CD14-positive monocyte (primary cell): ENCODE data around the gene CLUH. TPM values are rescaled to one million over a fixed set of nuclear protein-coding genes. Genes with fewer than 3 reads are reported as not detected.

Experiments
- DNase-seq, 3 donors: peaks; one replicate each; pipeline ENCODE4 v3.0.0-alpha.2; 2011 to 2022
- H2AFZ ChIP-seq: 2 replicates; pipeline ENCODE4 v1.6.0; 2012; ENCODE audit warnings: mild to moderate bottlenecking, low read depth, low read length, inconsistent platforms; ENCODE audit not compliant: insufficient read depth, poor library complexity, severe bottlenecking
- H3K27ac ChIP-seq, 2 donors: 1 replicate in 1 of 2; 2 replicates in 1 of 2; pipeline ENCODE4 v1.5.1; 2012 to 2013; ENCODE audit warnings: low read length in 2 of 2, control low read depth in 1 of 2, inconsistent platforms in 1 of 2, low read depth in 1 of 2, mild to moderate bottlenecking in 1 of 2
- H3K27me3 ChIP-seq, 2 donors: one replicate each; pipeline versions ENCODE4 v1.6.0 to v1.6.1; 2011 to 2013; ENCODE audit warnings: low read length in 2 of 2; ENCODE audit not compliant: control insufficient read depth in 2 of 2, insufficient read depth in 2 of 2
- H3K36me3 ChIP-seq, 2 donors: replicated peaks in 1 of 2; 1 replicate in 1 of 2; 2 replicates in 1 of 2; pipeline versions ENCODE4 v1.5.1 to v1.6.1; 2012 to 2013; ENCODE audit warnings: low read length in 2 of 2, control low read depth in 1 of 2, inconsistent platforms in 1 of 2, mild to moderate bottlenecking in 1 of 2; ENCODE audit not compliant: insufficient read depth in 2 of 2, control insufficient read depth in 1 of 2
- H3K4me1 ChIP-seq, 2 donors: 1 replicate in 1 of 2; 2 replicates in 1 of 2; pipeline versions ENCODE4 v1.5.1 to v1.6.1; 2012 to 2013; ENCODE audit warnings: low read length in 2 of 2, control low read depth in 1 of 2, inconsistent platforms in 1 of 2, mild to moderate bottlenecking in 1 of 2, moderate library complexity in 1 of 2; ENCODE audit not compliant: insufficient read depth in 2 of 2, control insufficient read depth in 1 of 2
- H3K4me2 ChIP-seq: replicated peaks from 2 replicates; pipeline ENCODE3; 2012; ENCODE audit warnings: low read length, moderate library complexity, mild to moderate bottlenecking; ENCODE audit not compliant: poor library complexity, severe bottlenecking; ENCODE audit errors: extremely low read depth
- H3K4me3 ChIP-seq, 3 experiments: fragments of 200-600 bp in 1 of 3; sonication (generic) in 1 of 3; replicated peaks in 1 of 3; 1 replicate in 2 of 3; 2 replicates in 1 of 3; pipeline ENCODE4 v1.5.1; 2011 to 2013; ENCODE audit warnings: low read length in 3 of 3, mild to moderate bottlenecking in 3 of 3, control low read depth in 2 of 3, low read depth in 2 of 3, inconsistent platforms in 1 of 3, moderate library complexity in 1 of 3
- H3K79me2 ChIP-seq: 2 replicates; pipeline ENCODE4 v1.6.0; 2012; ENCODE audit warnings: mild to moderate bottlenecking, control low read depth, inconsistent platforms, low read length, moderate library complexity; ENCODE audit not compliant: insufficient read depth
- H3K9ac ChIP-seq: 2 replicates; pipeline ENCODE4 v1.6.0; 2017; ENCODE audit warnings: low read length, mild to moderate bottlenecking; ENCODE audit not compliant: insufficient read depth, poor library complexity, severe bottlenecking
- H3K9me3 ChIP-seq, 2 donors: replicated peaks in 1 of 2; 1 replicate in 1 of 2; 2 replicates in 1 of 2; pipeline versions ENCODE4 v1.5.1 to v1.6.1; 2012 to 2013; ENCODE audit warnings: low read length in 2 of 2, control low read depth in 1 of 2; ENCODE audit not compliant: control insufficient read depth in 1 of 2, insufficient read depth in 1 of 2
- H4K20me1 ChIP-seq: 2 replicates; pipeline ENCODE4 v1.6.0; 2012; ENCODE audit warnings: mild to moderate bottlenecking, low read length, control low read depth, moderate library complexity; ENCODE audit not compliant: insufficient read depth
- H3K27ac Mint-ChIP-seq, 7 donors: one replicate each; pipeline ENCODE4 v1.8.0; 2020; ENCODE audit warnings: mild to moderate bottlenecking in 7 of 7, mixed read lengths in 7 of 7, moderate library complexity in 6 of 7, inconsistent platforms in 2 of 7
- H3K27me3 Mint-ChIP-seq, 3 donors: one replicate each; pipeline ENCODE4 v1.8.0; 2021 to 2022; ENCODE audit warnings: low read depth in 3 of 3, mild to moderate bottlenecking in 3 of 3, mixed read lengths in 3 of 3, moderate library complexity in 3 of 3, inconsistent platforms in 1 of 3
- H3K36me3 Mint-ChIP-seq, 2 donors: one replicate each; pipeline ENCODE4 v1.8.0; 2020; ENCODE audit warnings: mixed read lengths in 2 of 2, inconsistent platforms in 1 of 2, mild to moderate bottlenecking in 1 of 2
- H3K4me1 Mint-ChIP-seq: one replicate; pipeline ENCODE4 v1.8.0; 2020; ENCODE audit warnings: mild to moderate bottlenecking, mixed read lengths
- H3K4me3 Mint-ChIP-seq, 2 donors: one replicate each; pipeline ENCODE4 v1.8.0; 2020; ENCODE audit warnings: mild to moderate bottlenecking in 2 of 2, mixed read lengths in 2 of 2, moderate library complexity in 1 of 2
- H3K9me3 Mint-ChIP-seq, 7 donors: one replicate each; pipeline ENCODE4 v1.8.0; 2020 to 2022; ENCODE audit warnings: mixed read lengths in 7 of 7, mild to moderate bottlenecking in 6 of 7, moderate library complexity in 6 of 7, inconsistent platforms in 2 of 7
- WGBS: methylation state at CpG from one replicate; pipeline ENCODE4 v1.1.5; 2013; ENCODE audit warnings: missing lambda C conversion rate; ENCODE audit not compliant: insufficient coverage; 5-methylcytosine and 5-hydroxymethylcytosine counted together
- intact Hi-C, 2 donors: fragments of 100-400 bp; cut with micrococcal nuclease; formaldehyde crosslinking; loops; one replicate each; pipeline versions ENCODE4 v1.15.0 to v1.15.1; 2023
- polyA plus RNA-seq, 3 donors: library from polyadenylated mRNA; depleted of rRNA in 1 of 3; unstranded in 2 of 3; stranded (reverse) in 1 of 3; fragments of 300-500 nt in 2 of 3; fragments of >200 nt in 1 of 3; fragmentation: Illumina TruSeq in 2 of 3; gene quantifications; 1 replicate in 2 of 3; 2 replicates in 1 of 3; pipeline ENCODE4 v1.2.3, GENCODE V29; 2012 to 2021
- TF ChIP-seq, protein P1 (sequence below): fragments of 200-600 bp; IDR thresholded peaks from one replicate; pipeline ENCODE4 v1.8.0; 2022; ENCODE audit warnings: antibody characterized with exemption, mild to moderate bottlenecking

Gene CLUH
- polyA plus RNA-seq, 3 donors = 1.6 to 26.2 (median 4.2) TPM

DNA sequence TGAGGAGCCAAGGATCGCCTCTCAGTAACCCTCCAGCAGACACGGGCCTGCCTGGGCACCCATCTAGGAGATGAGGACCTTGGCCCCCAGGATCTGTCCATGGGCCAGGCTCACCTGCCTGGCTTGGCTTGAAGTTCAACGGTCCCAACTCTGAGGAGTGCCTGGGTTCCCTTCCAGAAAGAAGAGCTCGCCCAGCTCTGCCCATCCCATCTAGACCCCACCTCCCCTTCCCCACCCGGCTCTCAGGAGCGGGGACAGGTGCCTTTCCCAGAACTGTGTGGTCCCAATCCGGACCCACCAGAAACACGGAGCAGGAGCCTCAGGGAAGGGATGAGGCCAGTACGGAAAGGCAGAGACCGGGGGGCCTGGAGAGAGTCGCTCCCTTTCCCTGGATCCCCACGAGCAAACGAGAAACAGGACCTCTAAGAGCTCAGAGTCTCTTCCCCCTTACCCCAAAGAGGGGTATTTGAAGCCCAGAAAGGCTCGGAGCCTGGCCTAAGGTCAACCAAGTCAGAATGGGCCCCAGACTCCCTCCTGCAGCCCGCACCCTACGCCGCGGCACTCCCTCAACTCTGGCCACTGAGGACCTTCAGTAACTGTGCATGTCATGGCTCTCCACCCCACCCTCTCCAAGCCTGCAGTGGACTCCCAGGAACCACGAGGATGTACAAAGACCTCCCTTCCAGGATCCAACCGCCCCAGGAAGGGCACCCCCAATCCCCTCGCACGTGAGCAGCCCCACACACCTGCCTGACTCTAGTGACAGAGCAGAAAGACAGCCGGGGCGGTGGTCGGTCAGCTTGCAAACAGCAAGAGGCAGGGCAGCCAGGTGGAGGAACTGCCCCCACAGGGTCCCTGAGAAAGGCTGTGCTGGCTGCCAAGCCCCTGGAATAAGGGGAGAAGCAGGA, 5.4 kb downstream of the CLUH start:
- Histone ChIP-seq H3K4me2 (no peak overlapping the region), H3K4me3 (no peak overlapping the region), H3K79me2 (peaks cover 66% of the 10 kb centered on the region), H3K36me3 (peaks cover 32 to 33% of the 10 kb centered on the region in 2 donors), H3K4me1 (peaks cover 21 to 26% of the 10 kb centered on the region in 2 donors), H3K27me3 (no peaks in the 10 kb centered on the region), H3K27ac (no peak overlapping the region), H3K9me3 (no peaks in the 10 kb centered on the region), H2AFZ (no peak overlapping the region), H3K9ac (no peak overlapping the region), H4K20me1 (peaks cover 69% of the 10 kb centered on the region)
- peaks cover 28 to 34% of the 10 kb centered on the region in 2 donors for H3K36me3 Mint-ChIP-seq
- H3K27ac Mint-ChIP-seq = peak overlapping the region in 2 of 7 donors; percentile 50 to 59
- peaks cover 29% of the 10 kb centered on the region for H3K4me1 Mint-ChIP-seq
- no peak overlapping the region for H3K4me3 Mint-ChIP-seq
- H3K27me3 Mint-ChIP-seq = no peaks in the 10 kb centered on the region
- H3K9me3 Mint-ChIP-seq = no peaks in the 10 kb centered on the region
- DNase-seq = no peak
- WGBS = 93% methylated on average over 16 of the region's 25 CpGs
- intact Hi-C loops = no loop called here
- TF ChIP-seq, protein P1, sequence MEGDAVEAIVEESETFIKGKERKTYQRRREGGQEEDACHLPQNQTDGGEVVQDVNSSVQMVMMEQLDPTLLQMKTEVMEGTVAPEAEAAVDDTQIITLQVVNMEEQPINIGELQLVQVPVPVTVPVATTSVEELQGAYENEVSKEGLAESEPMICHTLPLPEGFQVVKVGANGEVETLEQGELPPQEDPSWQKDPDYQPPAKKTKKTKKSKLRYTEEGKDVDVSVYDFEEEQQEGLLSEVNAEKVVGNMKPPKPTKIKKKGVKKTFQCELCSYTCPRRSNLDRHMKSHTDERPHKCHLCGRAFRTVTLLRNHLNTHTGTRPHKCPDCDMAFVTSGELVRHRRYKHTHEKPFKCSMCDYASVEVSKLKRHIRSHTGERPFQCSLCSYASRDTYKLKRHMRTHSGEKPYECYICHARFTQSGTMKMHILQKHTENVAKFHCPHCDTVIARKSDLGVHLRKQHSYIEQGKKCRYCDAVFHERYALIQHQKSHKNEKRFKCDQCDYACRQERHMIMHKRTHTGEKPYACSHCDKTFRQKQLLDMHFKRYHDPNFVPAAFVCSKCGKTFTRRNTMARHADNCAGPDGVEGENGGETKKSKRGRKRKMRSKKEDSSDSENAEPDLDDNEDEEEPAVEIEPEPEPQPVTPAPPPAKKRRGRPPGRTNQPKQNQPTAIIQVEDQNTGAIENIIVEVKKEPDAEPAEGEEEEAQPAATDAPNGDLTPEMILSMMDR = no peak

GRCh38 chr17:2705263-2705662, 6.3 kb downstream of the CLUH start:
- Histone ChIP-seq H4K20me1 (peaks cover 61% of the 10 kb centered on the region), H3K9me3 (no peaks in the 10 kb centered on the region), H3K36me3 (peaks cover 41 to 42% of the 10 kb centered on the region in 2 donors), H3K79me2 (peaks cover 57% of the 10 kb centered on the region), H3K4me3 (no peak overlapping the region), H3K9ac (no peak overlapping the region), H3K4me1 (peaks cover 14 to 17% of the 10 kb centered on the region in 2 donors), H3K4me2 (no peak overlapping the region), H3K27ac (no peak overlapping the region), H2AFZ (no peak overlapping the region), H3K27me3 (no peaks in the 10 kb centered on the region)
- peak overlapping the region in 2 of 7 donors; percentile 30 to 55 for H3K27ac Mint-ChIP-seq
- H3K27me3 Mint-ChIP-seq = no peaks in the 10 kb centered on the region
- H3K36me3 Mint-ChIP-seq = peaks cover 34 to 43% of the 10 kb centered on the region in 2 donors
- H3K9me3 Mint-ChIP-seq = no peaks in the 10 kb centered on the region
- peaks cover 22% of the 10 kb centered on the region for H3K4me1 Mint-ChIP-seq
- DNase-seq = no peak
- TF ChIP-seq, protein P1 = no peak
- intact Hi-C loops = no loop called here
- no peak overlapping the region for H3K4me3 Mint-ChIP-seq
- 87% methylated on average over 7 of the region's 7 CpGs for WGBS
